ENCODE data around the gene DNAH6.
A peak's percentile ranks its signal among the peaks of the same experiment; 100 is the strongest.

Gene DNAH6

GRCh38 chr2:84805250-84805958 lies 289.1 kb downstream of the DNAH6 start:
- in situ Hi-C loops (cut with HindIII; ENCODE audit: low sequenced_read_pairs), result no loop called here
- DNase-seq (ENCODE audit: low read depth, low spot score), result peak; percentile 12
- no peak overlapping the region for H3K4me3 ChIP-seq (ENCODE audit: low read depth, low read length)
- TF ChIP-seq, protein P1, sequence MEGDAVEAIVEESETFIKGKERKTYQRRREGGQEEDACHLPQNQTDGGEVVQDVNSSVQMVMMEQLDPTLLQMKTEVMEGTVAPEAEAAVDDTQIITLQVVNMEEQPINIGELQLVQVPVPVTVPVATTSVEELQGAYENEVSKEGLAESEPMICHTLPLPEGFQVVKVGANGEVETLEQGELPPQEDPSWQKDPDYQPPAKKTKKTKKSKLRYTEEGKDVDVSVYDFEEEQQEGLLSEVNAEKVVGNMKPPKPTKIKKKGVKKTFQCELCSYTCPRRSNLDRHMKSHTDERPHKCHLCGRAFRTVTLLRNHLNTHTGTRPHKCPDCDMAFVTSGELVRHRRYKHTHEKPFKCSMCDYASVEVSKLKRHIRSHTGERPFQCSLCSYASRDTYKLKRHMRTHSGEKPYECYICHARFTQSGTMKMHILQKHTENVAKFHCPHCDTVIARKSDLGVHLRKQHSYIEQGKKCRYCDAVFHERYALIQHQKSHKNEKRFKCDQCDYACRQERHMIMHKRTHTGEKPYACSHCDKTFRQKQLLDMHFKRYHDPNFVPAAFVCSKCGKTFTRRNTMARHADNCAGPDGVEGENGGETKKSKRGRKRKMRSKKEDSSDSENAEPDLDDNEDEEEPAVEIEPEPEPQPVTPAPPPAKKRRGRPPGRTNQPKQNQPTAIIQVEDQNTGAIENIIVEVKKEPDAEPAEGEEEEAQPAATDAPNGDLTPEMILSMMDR (IDR thresholded peaks at IDR 0.05; ENCODE audit: low read depth, low read length), result no peak

DNA sequence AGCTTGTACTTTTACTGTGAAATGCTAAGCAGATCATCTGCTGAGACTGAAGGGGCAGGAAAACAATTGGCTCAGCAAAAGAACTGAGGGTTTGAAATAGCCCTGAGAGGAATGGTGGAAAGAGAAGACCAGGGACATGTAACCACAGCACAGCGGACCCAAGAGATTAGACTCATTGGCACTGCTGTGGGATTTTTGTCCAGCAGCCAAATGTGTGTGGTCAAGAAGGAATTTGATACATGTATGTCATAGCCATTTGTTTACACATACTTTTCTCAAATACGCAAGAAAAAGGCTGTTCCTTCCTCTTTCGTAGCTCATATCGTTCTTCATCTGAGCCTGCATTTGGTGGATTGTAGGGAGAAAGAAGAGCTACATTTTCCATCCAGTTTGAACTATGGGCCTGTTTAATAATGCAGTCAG lies 290.8 kb downstream of the DNAH6 start:
- no peak overlapping the region for H3K4me3 ChIP-seq (ENCODE audit: low read depth, low read length)
- TF ChIP-seq, protein P1 (IDR thresholded peaks at IDR 0.05; ENCODE audit: low read depth, low read length), result no peak
- DNase-seq (ENCODE audit: low read depth, low spot score), result peak; percentile 98
- in situ Hi-C loops (cut with HindIII; ENCODE audit: low sequenced_read_pairs), result no loop called here

- no peak overlapping the region for H3K4me3 ChIP-seq (ENCODE audit: low read depth, low read length)
- TF ChIP-seq, protein P1 (IDR thresholded peaks at IDR 0.05; ENCODE audit: low read depth, low read length), result no peak
- no peak for DNase-seq (ENCODE audit: low read depth, low spot score)
- in situ Hi-C loops (cut with HindIII; ENCODE audit: low sequenced_read_pairs), result no loop called here
Observed at GRCh38 chr2:84808279-84808678, 292.0 kb downstream of the DNAH6 start.

DNA sequence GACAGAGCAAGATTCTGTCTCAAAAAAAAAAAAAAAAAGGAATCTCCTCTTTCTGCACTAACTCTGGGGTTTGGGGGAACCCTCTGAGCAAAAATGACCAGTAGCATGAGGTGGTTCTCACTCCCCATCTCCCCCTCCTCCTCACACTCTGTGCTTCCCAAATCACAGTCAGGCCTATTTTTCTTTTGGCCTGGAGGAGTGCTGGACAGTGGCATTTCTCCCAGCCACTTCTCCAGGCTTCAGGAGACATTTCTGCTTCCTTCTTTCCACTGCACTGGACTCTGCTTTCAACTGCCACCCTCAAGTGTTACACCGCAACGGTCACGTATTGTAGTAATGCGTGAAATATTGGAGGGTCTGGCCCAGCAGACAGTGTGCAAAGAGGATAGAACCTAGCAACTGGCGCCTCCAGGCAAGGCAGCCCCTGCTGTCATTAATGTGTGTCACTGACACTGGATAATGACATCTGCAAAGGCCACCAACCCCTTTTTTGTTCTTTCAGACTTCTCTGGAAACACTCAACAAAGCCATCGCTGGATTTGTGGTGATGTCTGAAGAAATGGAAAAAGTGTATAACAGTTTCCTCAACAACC lies 295.6 kb downstream of the DNAH6 start:
- no peak for DNase-seq (ENCODE audit: low read depth, low spot score)
- TF ChIP-seq, protein P1 (IDR thresholded peaks at IDR 0.05; ENCODE audit: low read depth, low read length), result no peak
- in situ Hi-C loops (cut with HindIII; ENCODE audit: low sequenced_read_pairs), result no loop called here
- no peak overlapping the region for H3K4me3 ChIP-seq (ENCODE audit: low read depth, low read length)

- in situ Hi-C loops (cut with HindIII; ENCODE audit: low sequenced_read_pairs), result no loop called here
- H3K4me3 ChIP-seq (ENCODE audit: low read depth, low read length), result no peak overlapping the region
- TF ChIP-seq, protein P1 (IDR thresholded peaks at IDR 0.05; ENCODE audit: low read depth, low read length), result no peak
- peak; percentile 30 for DNase-seq (ENCODE audit: low read depth, low spot score)
Observed at GRCh38 chr2:84815146-84815545, 298.8 kb downstream of the DNAH6 start.

GRCh38 chr2:84816426-84817026 lies 300.2 kb downstream of the DNAH6 start:
- no peak overlapping the region for H3K4me3 ChIP-seq (ENCODE audit: low read depth, low read length)

More at GRCh38 chr2:84816426-84817026, 300.2 kb downstream of the DNAH6 start:
- in situ Hi-C loops (cut with HindIII; ENCODE audit: low sequenced_read_pairs), result no loop called here
- DNase-seq (ENCODE audit: low read depth, low spot score), result no peak
- TF ChIP-seq, protein P1 (IDR thresholded peaks at IDR 0.05; ENCODE audit: low read depth, low read length), result no peak
